Hepatocyte (in vitro differentiated cells): Measurements from ENCODE around the gene TCP11L1.

Experiments used
- CTCF ChIP-seq: fragments of 200-600 bp; sonication (generic); IDR thresholded peaks from 2 replicates; pipeline ENCODE4 v1.5.1; 2016; ENCODE audit warnings: antibody characterized with exemption, mild to moderate bottlenecking; ENCODE audit not compliant: poor library complexity
- EZH2 ChIP-seq: fragments of 200-600 bp; sonication (generic); IDR thresholded peaks from 2 replicates; pipeline ENCODE4 v1.6.1; 2016; ENCODE audit warnings: antibody characterized with exemption, mild to moderate bottlenecking, borderline replicate concordance

GRCh38 chr11:33028537-33028914 is 10.8 kb upstream of the TCP11L1 start:
- TF ChIP-seq CTCF, result no peak
- no peak for TF ChIP-seq EZH2
